Measurements from ENCODE around the gene TTC28. TPM values are rescaled to one million over a fixed set of nuclear protein-coding genes. Genes with fewer than 3 reads are reported as not detected.
A peak's percentile ranks its signal among the peaks of the same experiment; 100 is the strongest.

Gene TTC28
- total RNA-seq, 1 experiment from 2014 or later: 0.24 TPM

- DNase-seq (ENCODE audit: low read depth): no peak
These were observed 685.8 kb downstream of the TTC28 start for GRCh38 chr22:27993774-27994350.

GRCh38 chr22:27993201-27993635, 686.4 kb downstream of the TTC28 start:
- DNase-seq (ENCODE audit: low read depth): no peak

- DNase-seq (ENCODE audit: low read depth): no peak
These were observed 687.1 kb downstream of the TTC28 start for GRCh38 chr22:27992294-27993165.

- DNase-seq (ENCODE audit: low read depth): no peak
These were observed 687.9 kb downstream of the TTC28 start for GRCh38 chr22:27991586-27992293.

GRCh38 chr22:27990879-27991278, 688.8 kb downstream of the TTC28 start:
- DNase-seq (ENCODE audit: low read depth): peak; percentile 57

- no peak for DNase-seq (ENCODE audit: low read depth)
These were observed 689.2 kb downstream of the TTC28 start for GRCh38 chr22:27990451-27990840.

GRCh38 chr22:27989758-27990450, 689.7 kb downstream of the TTC28 start:
- no peak for DNase-seq (ENCODE audit: low read depth)

GRCh38 chr22:27988704-27989103, 690.9 kb downstream of the TTC28 start:
- DNase-seq (ENCODE audit: low read depth): no peak

GRCh38 chr22:27987557-27987956, 692.1 kb downstream of the TTC28 start:
- peak; percentile 81 for DNase-seq (ENCODE audit: low read depth)

GRCh38 chr22:27986937-27987336, 692.7 kb downstream of the TTC28 start:
- no peak for DNase-seq (ENCODE audit: low read depth)

GRCh38 chr22:27986459-27986858, 693.2 kb downstream of the TTC28 start:
- DNase-seq (ENCODE audit: low read depth): no peak

GRCh38 chr22:27985323-27986275, 694.0 kb downstream of the TTC28 start:
- DNase-seq (ENCODE audit: low read depth): no peak

GRCh38 chr22:27984723-27985122, 694.9 kb downstream of the TTC28 start:
- no peak for DNase-seq (ENCODE audit: low read depth)

GRCh38 chr22:27984001-27984695, 695.5 kb downstream of the TTC28 start:
- no peak for DNase-seq (ENCODE audit: low read depth)

- DNase-seq (ENCODE audit: low read depth): no peak
These were observed 696.3 kb downstream of the TTC28 start for GRCh38 chr22:27983361-27983791.

- DNase-seq (ENCODE audit: low read depth): no peak
These were observed 696.9 kb downstream of the TTC28 start for GRCh38 chr22:27982630-27983180.

GRCh38 chr22:27982106-27982505, 697.5 kb downstream of the TTC28 start:
- no peak for DNase-seq (ENCODE audit: low read depth)

- DNase-seq (ENCODE audit: low read depth): no peak
These were observed 699.1 kb downstream of the TTC28 start for GRCh38 chr22:27980424-27981148.

- DNase-seq (ENCODE audit: low read depth): no peak
These were observed 700.8 kb downstream of the TTC28 start for GRCh38 chr22:27978802-27979201.

All from HT1080 (cell line).